ENCODE measurements around the gene OLFM1. TPM values are rescaled to one million over a fixed set of nuclear protein-coding genes. Genes with fewer than 3 reads are reported as not detected.
A peak's percentile ranks its signal among the peaks of the same experiment; 100 is the strongest.

Gene OLFM1
- 1 to 10 TPM; 3.8 to 7.3 (median 5.0) TPM for polyA plus RNA-seq (ENCODE audit: insufficient read length in 4 of 4)

DNA sequence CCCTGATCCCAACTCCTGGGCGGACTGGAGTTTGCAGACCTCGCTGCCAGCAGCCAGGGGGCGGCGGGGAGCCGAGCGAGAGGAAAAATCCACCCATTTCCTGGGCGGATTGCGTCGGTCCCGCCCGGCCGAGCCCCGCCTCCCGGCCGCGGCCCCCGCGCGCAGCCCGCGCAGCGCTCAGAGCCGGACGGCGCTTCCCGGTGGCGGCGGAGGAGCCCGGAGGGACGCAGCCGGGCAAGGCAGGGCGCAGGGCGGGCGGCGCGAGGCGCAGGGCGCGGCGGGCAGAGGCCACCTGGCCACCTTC, at the start of gene OLFM1:
OLFM1 (plus strand) TSS at position 180 of the 304 bp plus-strand sequence. CDS start 322 bp downstream, outside the sequence.
- DNase-seq (ENCODE audit: low read depth in 4 of 4, low spot score in 3 of 4), result peak; percentile 46 to 54 (median 52)

DNA sequence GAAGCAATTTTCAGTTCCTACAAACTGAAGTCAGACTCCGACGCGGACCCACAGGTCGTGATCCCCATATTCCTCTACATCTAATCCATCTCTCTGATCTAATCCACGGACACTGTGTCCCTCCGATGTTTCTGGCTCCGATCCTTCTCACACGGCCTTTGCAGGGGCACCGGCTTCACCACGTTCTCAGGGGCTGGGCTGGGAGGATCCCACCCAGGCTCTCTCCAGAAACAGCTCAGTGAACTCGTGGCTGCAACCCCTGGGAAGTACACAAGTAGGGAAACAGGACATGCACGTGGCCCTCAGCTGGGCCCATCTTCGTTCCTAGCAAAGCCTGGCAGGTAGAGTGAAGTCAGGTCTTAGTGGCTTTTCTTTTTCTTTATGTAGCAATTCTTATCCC, 49.1 kb upstream of the OLFM1 start:
- DNase-seq (ENCODE audit: low read depth in 4 of 4, low spot score in 3 of 4), result no peak

DNA sequence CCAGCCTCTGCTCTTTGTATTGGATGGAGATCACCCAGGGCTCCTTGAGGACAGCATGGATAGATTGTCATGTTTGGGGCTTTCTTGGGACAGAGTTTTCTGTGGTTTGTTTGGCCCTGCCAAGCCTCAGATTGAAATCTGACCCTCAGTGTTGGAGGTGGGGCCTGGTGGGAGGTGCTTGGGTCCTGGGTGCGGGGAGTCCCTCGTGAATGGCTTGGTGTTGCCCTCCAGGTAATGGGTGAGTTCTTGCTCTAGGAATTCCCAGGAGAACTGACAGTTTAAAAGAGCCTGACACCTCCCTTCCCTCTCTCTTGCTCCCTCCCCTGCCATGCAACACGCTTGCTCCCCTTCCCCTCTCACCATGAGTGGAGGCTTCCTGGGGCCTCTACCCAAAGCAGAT, 48.6 kb upstream of the OLFM1 start:
- DNase-seq (ENCODE audit: low read depth in 4 of 4, low spot score in 3 of 4), result no peak

DNA sequence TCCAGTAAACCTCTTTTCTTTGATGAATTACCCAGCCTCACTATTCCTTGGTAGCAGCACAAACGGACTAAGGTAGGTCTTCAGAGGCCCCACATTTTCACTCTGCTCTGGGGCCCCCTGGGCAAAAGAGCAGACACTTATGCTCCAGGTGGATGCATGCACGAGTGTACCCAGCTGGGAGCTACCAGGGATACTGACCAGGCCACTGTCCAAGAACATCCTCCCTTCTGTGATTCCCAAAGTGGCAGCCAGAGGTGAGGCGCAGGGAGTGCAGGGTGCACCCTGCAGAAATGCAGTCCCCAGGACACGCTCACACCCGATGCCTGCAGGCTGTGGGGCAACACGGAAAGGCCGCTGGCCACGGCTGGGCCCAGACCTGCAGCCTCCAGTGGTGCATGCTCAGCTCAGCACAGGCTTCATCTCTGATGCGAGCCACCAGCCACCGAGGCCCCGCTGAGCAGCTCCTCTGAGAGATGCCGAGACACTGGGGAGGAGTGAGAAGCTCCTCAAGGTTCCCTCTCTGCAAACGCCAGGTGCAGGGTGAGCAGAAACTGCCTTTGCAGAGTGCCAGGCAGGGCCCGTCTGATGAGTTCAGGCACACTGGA, 48.1 kb upstream of the OLFM1 start:
- DNase-seq (ENCODE audit: low read depth in 4 of 4, low spot score in 3 of 4), result no peak

DNA sequence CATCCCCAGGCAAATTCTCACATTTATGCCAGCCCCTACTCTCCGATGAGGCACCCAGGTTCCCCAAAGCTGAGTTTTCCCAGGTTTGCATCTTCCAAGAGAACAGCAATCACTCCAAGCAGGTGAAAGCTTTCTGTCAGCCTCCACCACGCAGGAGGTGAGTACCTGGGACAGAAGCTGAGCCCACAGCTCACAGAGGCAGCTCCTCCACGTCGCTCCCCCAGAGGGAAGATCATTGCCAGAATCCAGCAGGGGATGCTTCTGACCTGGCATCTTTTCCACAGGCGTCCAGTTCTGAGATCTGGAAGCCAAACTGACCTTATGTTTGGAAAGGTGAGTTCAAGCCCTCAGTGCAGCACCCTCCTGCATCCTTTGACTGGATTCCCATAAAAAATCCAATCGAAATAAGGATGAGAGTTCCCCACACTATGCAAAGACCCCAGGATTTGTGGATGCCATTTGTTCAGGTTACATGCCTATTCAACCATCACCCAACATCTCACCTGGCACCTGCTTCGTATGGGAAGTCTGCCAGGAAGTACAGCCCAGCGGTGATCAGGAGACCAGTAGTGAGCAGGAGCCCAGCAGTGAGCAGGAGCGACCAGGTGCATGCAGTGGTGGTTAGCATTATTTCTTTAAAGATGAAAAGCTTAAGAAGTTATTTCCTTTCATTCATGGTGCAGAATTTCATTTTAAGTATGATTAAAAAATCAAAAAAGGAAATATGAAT, 47.4 kb upstream of the OLFM1 start:
- no peak for DNase-seq (ENCODE audit: low read depth in 4 of 4, low spot score in 3 of 4)

DNA sequence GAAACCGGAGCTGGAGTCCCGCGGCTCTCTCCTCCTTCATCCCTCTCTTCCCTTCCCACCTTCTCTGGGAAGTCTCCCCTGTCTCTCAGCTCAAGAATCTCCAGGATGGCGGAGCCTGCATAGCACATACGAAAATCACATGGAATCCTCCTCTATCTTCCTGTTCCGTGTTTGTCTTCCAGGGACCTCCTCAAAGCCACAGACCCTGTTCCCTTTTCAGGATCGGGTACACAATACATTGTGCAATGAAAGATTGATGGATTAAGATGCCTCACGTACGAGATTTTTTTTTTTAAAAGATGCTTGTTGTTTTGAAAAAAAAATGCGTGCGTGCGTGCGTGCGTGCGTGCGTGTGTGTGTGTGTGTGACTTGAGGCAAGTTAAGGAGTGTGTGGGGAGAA, 46.6 kb upstream of the OLFM1 start:
- no peak for DNase-seq (ENCODE audit: low read depth in 4 of 4, low spot score in 3 of 4)

DNA sequence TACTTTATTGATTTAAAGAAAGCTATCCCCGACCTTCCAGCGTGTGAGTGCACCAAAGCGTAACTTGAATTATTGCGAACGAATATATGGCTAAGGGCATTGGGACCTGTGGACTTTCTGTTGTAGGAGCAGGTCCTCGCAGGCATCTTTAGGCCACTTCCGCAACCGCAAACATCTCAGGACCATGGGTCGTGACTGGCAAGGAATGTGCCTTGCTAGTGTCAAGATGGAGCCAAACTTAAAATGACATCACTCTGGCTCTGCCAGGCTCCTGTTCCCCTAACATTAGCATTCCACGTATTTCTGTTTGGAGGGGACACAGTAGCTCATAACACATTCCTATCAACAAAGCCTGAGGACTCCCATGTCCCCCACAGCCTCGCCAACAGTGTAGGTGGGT, 44.1 kb upstream of the OLFM1 start:
- DNase-seq (ENCODE audit: low read depth in 4 of 4, low spot score in 3 of 4), result no peak

DNA sequence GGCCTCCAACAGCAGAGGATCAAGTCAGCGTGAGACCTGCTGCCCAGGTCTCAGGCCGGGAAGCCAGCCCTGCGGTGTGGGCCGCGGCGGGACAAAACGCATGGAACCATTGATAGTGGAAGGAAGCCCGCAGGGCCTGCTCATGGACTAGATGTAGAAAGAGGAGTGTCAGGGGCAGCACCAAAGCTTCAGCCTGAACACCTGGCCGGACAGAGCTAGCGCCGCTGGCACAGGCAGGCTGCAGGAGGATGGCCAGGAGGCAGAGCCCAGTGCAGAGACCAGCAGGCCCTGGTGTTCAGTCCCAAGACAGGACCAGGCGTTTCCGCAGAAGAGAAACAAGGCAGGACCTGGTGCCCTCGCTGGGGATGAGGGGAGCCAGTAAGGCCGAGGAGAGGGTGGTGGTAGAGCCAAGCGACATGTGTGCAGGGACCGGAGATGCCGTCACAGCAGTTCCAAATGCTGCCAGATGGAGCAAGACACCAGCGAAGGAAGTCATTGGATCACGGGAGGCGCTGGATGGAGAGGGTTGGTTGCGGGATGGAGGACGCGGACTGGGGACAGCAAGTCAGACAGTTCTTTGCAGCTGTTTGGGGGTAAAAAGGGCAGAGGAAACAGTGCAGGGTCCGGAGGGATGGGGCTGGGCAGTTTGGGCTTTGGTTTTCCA, 42.1 kb upstream of the OLFM1 start:
- no peak for DNase-seq (ENCODE audit: low read depth in 4 of 4, low spot score in 3 of 4)

DNA sequence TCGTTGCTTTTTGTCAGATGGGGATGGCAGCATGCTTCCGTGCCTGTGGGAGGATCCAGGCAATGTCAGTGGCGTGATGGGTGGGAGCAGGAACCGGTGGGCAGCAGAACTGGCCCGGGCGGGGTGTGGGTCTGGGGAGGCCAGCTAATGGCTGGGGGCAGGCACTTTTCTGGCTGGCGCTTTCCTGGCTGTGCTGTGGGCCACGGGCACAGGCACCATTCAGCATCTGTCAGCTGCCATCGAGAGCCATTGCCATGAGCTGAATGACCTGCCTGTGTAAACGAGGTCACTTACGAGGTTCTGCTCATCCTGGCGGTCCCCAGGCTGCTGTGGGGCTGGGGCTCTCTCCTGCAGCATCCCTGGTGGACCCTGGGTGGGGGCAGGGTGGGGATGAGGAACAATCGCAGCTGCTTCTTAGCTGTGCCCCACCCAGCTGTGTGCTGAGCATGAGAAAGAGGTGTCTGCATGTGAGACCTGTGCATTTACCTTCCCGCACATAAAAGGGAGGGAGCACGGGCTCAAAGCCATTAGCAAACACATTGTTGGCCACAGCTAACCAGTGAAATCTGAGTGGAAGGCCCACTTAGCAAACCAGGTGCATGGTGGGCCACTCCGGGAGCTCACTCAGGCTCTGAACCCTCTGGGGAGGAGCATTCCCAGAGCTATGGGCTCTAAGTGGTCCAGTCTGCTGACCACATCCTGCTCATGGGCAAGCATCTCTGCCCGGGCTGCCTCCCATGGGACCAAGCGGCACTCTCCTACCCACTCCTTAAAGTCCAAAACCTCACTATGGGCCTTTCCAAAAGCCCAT, 41.3 kb upstream of the OLFM1 start:
- no peak for DNase-seq (ENCODE audit: low read depth in 4 of 4, low spot score in 3 of 4)

DNA sequence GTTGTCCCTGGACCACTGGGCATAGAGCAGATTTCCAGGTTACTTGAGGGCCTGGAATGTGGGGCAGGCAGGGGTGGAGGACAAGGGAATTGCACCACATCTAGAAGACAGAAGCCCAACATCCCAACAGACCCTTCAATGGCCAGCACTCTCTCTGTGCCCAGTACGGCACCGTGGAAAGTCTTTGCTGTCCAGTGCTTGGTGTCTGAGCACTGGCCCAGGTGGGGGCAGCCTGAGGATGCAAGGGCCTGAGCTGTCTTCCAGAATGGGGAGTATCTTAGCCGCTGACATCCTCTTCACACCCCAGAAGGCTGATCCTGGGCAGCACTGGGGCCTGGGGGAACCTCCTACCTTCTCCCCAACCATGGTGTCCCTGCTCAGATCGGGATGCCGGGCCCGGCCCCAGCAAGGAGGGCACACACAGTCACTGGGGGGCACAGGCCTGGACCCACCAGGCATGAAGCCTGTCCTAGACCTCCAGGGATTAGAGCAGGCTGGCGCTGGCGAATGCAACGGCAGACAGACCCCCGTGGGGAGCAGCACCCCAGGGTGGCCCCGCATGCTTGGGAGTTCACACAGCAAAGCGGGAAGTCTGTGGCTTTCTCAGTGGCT, 40.6 kb upstream of the OLFM1 start:
- DNase-seq (ENCODE audit: low read depth in 4 of 4, low spot score in 3 of 4), result no peak

DNA sequence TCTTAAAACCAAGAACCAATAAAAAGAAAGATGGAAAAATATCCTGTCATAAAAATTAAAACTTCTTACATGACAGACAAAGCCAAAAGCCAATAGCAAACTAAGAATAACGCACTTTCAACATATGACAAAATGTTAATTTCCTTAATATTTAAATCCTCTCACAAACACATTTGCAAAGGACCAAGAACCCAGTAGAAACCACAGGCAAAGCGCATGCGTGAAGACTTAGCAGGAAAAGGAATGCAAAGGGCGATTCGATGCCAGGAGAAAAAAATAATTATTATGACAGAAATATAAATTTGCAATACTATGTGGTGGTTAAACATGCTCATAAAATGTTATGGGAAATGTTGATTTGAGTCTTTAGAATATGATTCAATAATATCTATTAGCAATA, 39.9 kb upstream of the OLFM1 start:
- no peak for DNase-seq (ENCODE audit: low read depth in 4 of 4, low spot score in 3 of 4)

DNA sequence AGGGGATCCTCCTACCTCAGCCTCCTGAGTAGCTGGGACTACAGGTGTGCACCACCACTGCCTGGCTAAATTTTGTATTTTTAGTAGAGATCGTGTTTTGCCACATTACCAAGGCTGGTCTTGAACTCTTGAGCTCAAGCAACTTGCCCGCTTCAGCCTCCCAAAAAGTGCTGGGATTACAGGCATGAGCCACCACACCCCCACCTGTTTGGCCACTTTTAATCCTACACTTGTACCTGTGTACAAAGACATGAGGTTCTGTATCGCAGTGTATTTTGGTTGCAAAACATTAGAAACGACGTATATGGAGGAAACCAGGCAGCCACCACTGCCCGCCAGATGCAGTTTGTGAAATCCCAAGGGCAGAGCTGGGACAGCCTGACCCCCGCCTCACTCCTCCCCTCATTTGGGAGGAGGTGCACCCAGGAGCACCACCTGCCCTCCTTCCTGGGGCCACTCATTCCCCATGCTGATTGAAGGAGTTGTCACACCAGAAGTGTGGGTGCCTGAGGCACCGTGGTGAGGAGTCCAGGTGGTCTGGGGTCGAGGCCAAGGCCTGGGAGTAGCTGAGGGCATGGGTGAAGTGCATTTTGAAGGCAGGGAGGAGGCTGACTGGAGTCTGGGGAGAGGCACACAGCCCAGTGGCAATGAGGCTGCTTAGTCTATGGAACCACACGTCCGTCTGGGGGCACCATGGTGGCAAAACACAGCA, 39.3 kb upstream of the OLFM1 start:
- no peak for DNase-seq (ENCODE audit: low read depth in 4 of 4, low spot score in 3 of 4)

DNA sequence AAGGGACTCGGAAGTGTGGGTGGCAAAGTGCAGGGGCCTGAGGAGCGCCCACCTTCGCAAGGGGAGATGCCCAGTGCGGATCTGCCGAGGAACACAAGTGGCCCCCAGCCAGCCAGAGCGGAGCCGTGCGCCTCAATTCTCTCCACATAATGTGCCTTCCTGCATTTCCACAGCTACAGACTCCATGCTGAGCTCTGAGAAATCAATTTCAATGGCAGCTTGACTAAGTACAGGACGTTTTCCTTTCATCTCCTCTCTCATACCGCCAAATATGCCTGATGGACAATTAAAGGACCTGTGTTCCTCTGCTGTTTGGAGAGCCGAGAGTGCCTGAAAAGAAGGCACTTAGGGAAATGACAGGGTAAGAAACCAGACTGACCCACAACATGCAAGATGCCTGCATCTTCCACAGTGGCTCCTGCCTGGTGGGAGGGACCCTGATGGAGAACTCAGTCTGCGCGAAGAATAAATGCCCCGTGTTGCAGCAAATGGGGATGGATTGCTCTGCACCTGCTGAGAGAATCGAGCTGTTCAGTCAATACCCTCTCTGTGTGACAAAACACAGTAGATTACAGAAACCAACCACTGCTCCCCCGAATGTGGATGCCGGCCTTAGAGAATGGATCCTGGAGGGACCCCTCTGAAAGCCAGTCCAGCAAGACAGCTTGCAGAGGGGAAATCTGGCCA, 38.6 kb upstream of the OLFM1 start:
- no peak for DNase-seq (ENCODE audit: low read depth in 4 of 4, low spot score in 3 of 4)

DNA sequence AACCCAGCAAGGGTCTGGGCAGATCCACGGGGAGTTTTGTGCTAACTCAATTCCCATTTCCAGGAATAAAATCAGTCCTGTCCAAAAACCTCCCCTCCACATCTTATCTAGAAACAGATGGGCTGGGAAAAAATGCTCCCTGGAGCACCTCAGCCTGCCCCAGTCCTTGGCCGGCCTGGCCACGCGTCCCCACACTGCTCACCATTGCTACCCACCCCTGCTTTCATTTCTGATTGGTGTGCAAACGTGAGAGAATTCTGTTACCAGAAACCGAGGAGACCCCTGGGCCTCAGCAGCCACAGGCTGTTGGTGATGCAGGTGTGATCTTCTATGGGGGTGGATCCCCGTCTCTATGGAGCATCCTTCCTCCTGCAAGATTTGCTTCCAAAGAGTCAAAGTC, 38.0 kb upstream of the OLFM1 start:
- DNase-seq (ENCODE audit: low read depth in 4 of 4, low spot score in 3 of 4), result no peak

DNA sequence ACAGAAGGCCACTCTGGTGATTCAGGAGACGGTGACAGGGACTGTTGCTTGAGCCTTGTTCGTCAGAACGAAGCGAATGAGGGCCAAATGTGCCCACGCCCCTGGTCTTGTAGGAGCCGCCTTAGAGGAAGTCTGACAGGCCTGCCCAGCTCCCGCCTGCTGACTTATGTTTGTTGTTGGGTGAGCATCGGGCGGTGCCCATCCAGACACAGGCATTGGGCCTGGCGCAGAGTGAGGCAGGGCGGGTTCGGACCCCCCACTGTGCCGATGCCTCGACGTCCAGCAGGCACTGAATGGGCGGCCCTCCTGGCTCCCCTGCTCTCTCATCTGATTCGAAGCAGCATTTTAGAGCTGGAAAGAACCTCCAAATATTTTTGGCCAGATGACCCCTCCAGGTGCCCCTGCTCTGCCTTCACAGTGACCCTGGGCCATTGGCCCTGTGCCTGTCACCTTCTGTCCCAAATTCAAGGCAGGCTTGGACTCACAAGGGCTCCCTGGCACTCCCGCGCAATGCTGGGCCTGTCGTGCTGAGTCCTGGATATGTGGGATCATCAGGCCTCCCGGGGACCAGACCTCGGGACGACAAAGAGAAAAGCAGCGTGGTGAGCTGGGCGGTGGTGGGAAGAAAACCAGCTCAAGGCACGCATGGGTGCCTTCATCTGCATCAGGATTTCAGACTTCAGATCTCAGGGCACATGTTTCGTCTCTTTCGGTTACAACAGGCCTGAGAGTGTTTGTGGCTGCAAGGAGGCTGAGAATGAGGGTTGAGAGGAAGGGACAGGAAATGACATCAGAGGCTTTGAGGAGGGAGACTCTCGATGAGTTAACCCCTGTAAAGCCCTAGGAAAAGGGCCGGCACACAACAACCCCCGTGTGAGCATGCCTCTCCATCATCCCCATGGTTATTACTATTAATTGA, 37.1 kb upstream of the OLFM1 start:
- DNase-seq (ENCODE audit: low read depth in 4 of 4, low spot score in 3 of 4), result no peak

DNA sequence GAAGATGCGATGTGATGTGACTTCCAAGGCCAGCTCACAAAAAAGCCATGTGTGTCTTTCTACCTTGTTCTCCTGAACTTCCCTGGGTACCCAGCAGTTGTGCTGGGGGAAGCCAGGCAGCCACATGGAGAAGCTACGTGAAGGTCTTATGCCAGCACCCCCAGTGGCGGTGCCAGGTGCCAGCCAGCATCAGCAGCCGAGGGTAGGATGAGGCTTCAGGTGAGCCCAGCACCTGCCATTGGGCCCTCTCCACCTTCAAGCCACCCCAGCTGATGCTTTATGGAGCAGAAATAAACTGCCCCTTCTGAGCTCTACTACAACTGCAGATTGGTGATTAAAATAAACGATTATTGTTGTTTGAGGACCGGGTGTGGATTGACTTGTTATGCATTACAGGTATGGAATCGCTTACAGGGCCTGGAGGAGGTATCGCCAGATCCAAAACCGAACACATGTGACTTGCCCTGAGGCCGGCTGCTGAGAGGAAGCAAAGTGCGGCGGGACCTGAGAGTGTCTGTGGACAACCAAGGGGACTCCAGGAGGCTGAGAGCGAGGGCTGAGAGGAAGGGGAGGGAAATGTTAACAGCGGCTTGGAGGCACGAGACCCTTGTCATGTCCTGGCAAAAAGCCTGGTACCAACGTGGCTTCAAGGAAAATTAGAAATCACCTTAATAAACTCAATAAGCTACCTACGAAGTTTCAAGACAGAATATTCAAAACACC, 36.0 kb upstream of the OLFM1 start:
- no peak for DNase-seq (ENCODE audit: low read depth in 4 of 4, low spot score in 3 of 4)

DNA sequence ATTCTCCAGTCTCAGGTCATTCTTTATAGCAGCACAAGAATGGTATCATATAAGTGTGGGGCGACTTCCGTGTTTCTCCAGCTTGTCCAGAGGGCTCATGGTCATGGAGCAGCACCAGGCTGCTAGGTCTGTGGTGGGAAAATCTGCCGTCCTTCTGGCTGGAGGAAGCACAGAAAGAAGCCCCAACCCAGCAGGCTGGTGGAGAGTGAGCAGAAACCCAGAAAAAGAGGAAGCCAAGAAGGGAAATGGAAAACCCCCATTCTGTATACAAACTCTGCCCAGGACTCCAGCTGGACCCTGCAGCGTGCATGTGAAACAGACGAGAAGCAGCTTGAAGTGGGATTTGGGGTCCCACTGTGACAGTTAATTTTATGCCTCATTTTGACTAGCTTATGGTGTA, 34.3 kb upstream of the OLFM1 start:
- DNase-seq (ENCODE audit: low read depth in 4 of 4, low spot score in 3 of 4), result no peak

DNA sequence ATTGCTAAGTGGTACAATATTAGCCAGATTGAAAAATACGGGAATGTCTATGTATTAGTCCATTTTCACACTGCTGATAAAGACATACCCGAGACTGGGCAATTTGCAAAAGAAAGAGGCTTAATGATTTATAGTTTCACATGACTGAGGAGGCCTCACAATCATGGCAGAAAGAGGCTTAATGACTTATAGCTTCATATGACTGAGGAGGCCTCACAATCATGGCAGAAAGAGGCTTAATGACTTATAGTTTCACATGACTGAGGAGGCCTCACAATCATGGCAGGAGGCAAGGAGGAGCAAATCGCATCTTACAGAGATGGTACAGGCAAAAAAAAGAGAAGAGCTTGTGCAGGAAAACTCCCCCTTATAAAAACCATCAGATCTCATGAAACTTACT, 32.3 kb upstream of the OLFM1 start:
- DNase-seq (ENCODE audit: low read depth in 4 of 4, low spot score in 3 of 4), result no peak

Data from right renal pelvis (tissue), 4 donors.